SKM-1 treated with dmso at 0.1 percent for 144 hours (cell line): ENCODE measurements around the gene ARPP21.

Experiments used
- DNase-seq: peaks from one replicate; lab custom pipeline; 2025; ENCODE audit not compliant: unreplicated experiment; lab: John Stamatoyannopoulos, UW

The ARPP21 gene

DNA sequence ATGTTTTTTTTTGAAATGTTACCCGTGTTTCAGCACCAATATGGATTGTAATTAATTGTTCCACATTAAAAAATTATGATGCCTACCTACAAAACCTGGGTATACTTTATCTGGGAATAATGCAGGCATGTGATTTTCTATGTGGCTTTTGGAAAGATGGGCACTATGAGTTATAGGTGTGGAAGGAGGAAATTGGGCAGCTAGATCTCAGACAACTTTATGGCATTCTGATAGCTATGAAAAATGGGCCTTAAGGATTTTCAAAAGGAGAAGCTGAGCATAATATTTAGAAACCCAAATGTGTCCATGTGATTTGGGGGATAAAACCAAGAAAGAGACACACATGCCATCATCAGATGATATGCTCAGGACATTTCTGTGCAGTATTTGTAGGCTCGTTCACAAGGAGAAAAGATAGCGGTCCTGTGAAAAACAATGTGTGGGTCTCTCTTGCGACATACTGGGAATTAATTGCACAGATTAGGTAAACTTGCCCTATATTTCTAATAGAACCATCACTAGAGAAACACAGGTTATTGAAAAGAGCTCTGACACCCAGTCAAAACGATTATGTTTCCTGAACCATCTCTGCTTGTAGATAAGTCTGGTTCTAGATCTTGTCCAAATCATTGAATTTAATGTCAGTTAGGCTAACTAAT lies 35.3 kb downstream of the ARPP21 start:
- no peak for DNase-seq

DNA sequence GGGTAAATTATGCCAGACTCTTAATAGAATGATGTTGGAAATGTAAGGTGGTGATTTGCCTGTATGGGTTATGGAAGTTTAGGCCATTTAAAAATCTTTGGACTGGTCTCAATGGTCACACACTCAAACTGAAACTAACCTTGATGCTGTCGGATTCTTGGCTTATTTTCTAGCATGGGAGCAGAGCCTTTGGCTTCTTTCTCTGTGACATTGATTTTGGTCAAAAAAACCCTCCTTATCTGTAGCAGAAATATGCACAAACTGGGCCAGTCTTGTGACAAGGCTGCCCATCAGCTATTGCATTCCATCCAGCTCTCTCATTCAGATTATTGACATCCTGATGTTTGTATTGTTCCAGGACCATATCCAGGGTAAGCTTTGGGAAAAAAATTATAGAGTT lies 35.9 kb downstream of the ARPP21 start:
- no peak for DNase-seq

GRCh38 chr3:35675621-35676020 lies 36.3 kb downstream of the ARPP21 start:
- no peak for DNase-seq

GRCh38 chr3:35677797-35678196 lies 38.5 kb downstream of the ARPP21 start:
- no peak for DNase-seq

DNA sequence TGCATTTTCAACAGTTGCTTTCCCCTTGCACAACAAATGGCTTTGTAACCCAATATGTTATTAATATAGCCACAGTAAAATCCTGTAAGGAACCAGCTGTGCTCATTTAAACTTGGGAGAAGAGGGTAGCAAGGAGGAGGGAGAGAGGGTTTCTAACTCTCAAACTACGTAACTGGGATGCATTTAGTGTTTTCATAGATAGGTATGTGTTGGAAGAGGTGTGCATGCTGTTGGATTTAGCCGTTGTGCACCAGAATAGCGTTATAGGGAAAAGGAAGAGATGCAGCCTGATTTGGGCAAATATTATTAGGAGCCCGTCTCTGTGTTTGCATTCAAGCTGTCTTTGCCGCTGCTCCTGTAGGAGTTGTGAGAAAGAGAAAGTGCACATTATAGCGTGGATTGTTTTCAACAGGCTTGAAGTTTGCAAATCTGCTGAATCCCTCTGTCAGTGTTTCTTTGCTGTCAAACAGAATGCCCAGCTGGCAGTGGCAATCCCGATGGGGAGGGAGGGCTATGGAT lies 39.4 kb downstream of the ARPP21 start:
- no peak for DNase-seq

DNA sequence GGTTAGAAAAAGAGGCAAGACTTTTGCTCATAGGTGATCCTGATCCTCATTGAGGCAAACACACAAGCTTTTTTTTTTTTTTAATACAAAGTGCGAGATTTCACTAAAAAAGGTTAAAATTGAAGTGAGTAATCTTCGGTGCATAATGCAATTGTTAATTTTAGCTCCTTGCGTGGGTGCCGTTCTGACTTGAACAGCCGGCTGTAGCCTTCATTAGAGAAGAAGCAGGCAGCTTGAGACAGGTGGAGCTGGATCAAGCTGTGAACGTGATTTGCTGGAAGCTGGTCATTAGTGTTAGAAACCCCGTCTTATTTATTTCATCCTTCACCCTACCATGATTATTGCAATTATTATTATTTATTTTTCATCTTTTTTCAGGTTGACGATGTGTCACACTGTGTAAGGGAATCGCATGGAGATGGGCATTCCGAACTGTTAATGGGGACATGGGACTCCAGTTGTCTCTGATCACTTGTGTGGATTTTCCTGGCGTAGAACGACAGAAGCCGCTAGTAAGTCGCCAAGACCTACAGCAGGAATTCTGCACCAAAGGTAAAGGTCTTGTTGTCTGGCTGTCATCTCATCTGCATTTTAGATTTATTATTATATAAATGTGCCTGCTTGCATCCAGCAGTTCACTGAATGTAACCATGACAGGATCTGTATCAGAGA lies 40.2 kb downstream of the ARPP21 start:
- DNase-seq: no peak

- DNase-seq: no peak
Observed at GRCh38 chr3:35680866-35681650, 41.7 kb downstream of the ARPP21 start.

GRCh38 chr3:35685153-35685552 lies 45.8 kb downstream of the ARPP21 start:
- no peak for DNase-seq

- DNase-seq: no peak
Observed at GRCh38 chr3:35688826-35689225, 49.5 kb downstream of the ARPP21 start.

DNA sequence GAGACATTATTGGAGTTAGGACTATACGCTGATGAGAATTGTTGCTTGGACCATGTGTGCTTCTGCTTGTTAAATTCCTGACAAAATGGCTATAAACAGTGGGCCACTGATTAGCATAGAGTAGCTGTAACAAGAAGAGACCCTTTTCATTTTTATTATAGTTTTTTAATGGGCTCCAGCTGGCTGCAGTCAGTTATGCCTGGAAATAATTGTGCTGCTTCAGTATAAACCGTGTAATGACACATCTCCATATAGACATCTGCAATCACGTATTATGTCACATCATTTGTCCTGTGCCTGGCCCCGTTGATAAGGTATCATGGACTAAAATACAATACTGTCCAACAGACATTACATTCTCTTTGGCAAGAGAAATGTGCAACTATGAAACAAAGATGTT lies 50.9 kb downstream of the ARPP21 start:
- DNase-seq: no peak

GRCh38 chr3:35705904-35706303 lies 66.6 kb downstream of the ARPP21 start:
- DNase-seq: no peak

DNA sequence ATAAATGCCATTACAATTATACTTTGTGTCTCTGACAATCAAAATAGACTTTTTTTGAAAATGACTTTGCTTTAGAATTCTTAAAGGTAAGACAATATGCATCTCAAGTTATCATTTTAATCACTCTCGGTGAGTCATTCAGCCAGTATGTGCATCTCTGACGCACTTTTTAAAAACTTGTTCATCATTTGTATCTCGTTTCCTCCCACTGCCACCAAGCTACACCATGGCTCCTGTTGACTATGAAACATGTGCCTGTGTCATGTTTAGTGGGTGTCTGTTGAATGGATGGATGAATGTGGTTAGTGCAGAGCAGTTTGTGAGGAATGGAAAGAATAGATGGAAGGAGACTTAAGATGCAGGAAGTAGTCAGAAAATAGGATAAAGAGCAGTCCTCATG lies 68.6 kb downstream of the ARPP21 start:
- DNase-seq: no peak

- no peak for DNase-seq
Observed at GRCh38 chr3:35708394-35709271, 69.3 kb downstream of the ARPP21 start.

GRCh38 chr3:35709691-35710090 lies 70.4 kb downstream of the ARPP21 start:
- DNase-seq: no peak

- no peak for DNase-seq
Observed at GRCh38 chr3:35710554-35710953, 71.2 kb downstream of the ARPP21 start.

DNA sequence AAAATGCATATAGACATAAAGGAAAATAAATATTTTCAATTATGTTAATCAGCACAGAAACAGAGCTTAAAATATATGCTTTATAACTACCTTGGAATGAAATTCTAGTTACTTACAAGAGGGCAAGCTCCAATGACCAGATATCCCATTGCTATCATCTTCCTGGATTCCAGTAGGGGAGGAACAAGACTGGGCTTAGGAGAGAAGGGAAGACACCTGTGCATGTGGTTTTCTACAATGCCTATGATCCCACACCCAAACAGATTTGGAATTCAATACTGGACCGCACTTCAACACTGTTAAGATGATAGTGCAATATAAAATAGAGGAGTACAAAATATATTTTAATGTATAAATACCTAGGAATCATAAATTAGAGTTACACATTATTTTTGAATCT lies 79.6 kb downstream of the ARPP21 start:
- DNase-seq: no peak

- no peak for DNase-seq
Observed at GRCh38 chr3:35721628-35722027, 82.3 kb downstream of the ARPP21 start.

GRCh38 chr3:35722902-35723301 lies 83.6 kb downstream of the ARPP21 start:
- DNase-seq: no peak

DNA sequence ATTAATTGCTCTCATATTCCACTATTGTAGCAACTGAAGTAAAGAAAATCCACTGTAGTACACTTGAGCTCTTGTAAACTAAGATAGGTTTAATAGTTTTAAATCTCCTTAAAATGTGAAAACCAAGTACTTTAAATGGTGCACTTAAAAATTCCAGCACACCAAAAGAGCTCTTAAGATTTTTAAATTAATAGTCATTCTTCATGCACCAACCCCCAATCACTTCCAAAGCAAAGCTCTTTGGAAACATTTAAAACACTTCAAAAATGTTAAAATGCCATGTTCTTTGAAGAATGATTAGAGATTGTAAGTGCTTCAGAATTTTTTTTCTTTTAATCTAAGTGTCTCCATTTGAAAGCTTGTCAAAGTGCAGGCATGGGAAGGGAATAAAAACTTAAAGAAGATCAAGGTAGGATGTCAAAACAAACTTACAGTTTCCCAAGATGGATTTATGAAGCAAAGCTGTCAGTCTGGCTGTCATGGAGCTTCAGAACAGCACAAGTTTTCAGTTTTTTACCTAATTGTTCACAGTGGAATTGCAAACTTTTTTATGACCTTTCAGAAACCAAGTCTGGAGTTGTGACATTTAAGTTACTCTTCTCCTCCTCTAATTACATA lies 84.3 kb downstream of the ARPP21 start:
- DNase-seq: no peak

DNA sequence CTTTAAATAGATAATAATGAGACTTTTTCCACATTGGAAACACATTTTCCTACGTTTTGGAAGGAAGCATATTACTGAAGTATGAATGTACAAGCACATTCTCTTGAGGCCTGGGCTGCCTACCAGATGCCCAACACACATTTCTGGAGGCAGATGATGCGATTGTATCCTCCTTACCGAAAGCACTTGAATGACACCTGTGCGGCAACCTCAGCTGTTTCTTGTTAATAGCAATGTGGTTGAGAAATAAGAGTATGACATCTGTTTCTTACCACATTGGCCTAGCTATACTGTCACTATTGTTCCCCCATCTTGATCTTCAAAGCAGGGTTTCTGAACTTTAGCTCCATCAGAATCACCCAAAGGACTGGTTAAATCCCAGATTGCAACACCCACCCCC lies 84.8 kb downstream of the ARPP21 start:
- DNase-seq: no peak

DNA sequence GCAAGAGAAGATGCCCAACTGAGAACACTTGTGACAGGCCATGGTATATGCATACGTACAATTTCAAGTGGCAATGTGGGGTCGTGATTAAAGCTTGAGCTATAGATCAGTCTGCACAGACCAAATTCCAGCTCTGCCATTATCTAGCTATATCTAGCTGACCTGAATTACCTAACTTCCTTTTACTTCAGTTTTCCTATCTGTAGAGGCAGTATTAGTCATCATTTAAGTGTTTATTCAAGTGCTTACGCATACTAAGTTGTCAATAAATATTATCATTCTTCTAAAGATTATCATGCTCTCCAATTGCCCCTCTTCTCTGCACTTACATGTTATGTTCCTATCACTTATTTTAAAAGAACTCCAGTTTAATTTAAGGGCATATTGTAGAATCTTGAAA lies 87.9 kb downstream of the ARPP21 start:
- DNase-seq: no peak
